Measurements from ENCODE around the gene MPPED2. TPM values are rescaled to one million over a fixed set of nuclear protein-coding genes. Genes with fewer than 3 reads are reported as not detected.

The MPPED2 gene
- total and polyA plus RNA-seq, 2 of the 13 experiments (the other 11 are each of a cell fraction or from before 2014, with no cell fraction given) = not detected

DNA sequence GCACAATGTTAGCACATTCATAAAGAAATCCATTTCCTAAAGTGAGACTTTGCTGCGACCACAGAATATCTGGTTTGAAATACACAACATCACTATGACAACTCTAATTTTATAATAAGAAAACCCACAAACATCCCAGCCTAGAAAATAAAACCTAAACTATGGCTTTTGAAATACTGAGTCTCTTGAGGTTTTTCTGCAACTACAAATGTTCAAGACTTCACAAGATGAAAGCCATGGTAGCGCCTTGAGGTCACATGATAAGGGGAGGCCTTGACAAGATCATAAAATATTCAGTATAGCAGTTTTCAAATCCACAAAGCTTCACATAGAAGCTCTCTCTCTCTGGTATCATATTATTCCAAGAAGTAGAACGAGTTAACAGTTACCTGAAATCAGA lies 126.8 kb downstream of the MPPED2 start:
- no peaks in the 10 kb centered on the region for H3K9me3 ChIP-seq (ENCODE audit: low read length)
- no peaks in the 10 kb centered on the region for H3K27me3 ChIP-seq (ENCODE audit: control insufficient read depth in 1 of 2, insufficient read depth in 2 of 2, low read length in 2 of 2)
- H2AFZ ChIP-seq (ENCODE audit: low read length) = no peak overlapping the region
- ChIA-PET POLR2A (no interaction called here), CTCF (ENCODE audit: low intra/inter-chr PET ratio, low total read pairs) (no interaction called here)
- no peak overlapping the region for H3K4me2 ChIP-seq (ENCODE audit: low read depth, low read length)
- no peak for DNase-seq (ENCODE audit: low spot score)
- H3K27ac ChIP-seq (ENCODE audit: extremely low read length, insufficient read depth, low read length) = no peak overlapping the region
- H3K4me3 ChIP-seq (replicated peaks in 1 of 3; ENCODE audit: insufficient read depth in 1 of 3, low read depth in 2 of 3, low read length in 3 of 3) = no peak overlapping the region
- ATAC-seq = no peak
- FAIRE-seq = no peak
- TF ChIP-seq, protein P1, sequence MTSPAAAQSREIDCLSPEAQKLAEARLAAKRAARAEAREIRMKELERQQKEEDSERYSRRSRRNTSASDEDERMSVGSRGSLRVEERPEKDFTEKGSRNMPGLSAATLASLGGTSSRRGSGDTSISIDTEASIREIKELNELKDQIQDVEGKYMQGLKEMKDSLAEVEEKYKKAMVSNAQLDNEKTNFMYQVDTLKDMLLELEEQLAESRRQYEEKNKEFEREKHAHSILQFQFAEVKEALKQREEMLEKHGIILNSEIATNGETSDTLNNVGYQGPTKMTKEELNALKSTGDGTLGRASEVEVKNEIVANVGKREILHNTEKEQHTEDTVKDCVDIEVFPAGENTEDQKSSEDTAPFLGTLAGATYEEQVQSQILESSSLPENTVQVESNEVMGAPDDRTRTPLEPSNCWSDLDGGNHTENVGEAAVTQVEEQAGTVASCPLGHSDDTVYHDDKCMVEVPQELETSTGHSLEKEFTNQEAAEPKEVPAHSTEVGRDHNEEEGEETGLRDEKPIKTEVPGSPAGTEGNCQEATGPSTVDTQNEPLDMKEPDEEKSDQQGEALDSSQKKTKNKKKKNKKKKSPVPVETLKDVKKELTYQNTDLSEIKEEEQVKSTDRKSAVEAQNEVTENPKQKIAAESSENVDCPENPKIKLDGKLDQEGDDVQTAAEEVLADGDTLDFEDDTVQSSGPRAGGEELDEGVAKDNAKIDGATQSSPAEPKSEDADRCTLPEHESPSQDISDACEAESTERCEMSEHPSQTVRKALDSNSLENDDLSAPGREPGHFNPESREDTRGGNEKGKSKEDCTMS (CRISPR knock-in tag; conservative IDR thresholded peaks at IDR 0.05) = no peak
- TF ChIP-seq ZFP36 (IDR thresholded peaks at IDR 0.05; ENCODE audit: borderline replicate concordance, low read depth, low read length, partially characterized antibody) (no peak), CREB3 (CRISPR knock-in tag; IDR thresholded peaks at IDR 0.05) (no peak), POLR2AphosphoS2 (IDR thresholded peaks at IDR 0.05; ENCODE audit: low read depth, low read length) (no peak), DMAP1 (CRISPR knock-in tag; IDR thresholded peaks at IDR 0.05) (no peak)
- H3K79me2 ChIP-seq (ENCODE audit: insufficient read depth, low read length) = no peaks in the 10 kb centered on the region
- H3K4me1 ChIP-seq (ENCODE audit: insufficient read depth, low read length) = no peaks in the 10 kb centered on the region
- in situ Hi-C loops (cut with HindIII; ENCODE audit: extremely low pct_ligation_motif_present, low pct_unique_long_range_greater_than_20kb) = no loop called here
- WGBS (ENCODE audit: low lambda C conversion rate) = 42% methylated on average over 3 of the region's 3 CpGs
- H4K20me1 ChIP-seq (ENCODE audit: insufficient read depth, low read length) = no peaks in the 10 kb centered on the region
- no TSS peak for BruUV-seq (replicated peaks)
- intact Hi-C loops (cut with micrococcal nuclease; ENCODE audit: unreplicated experiment) = no loop called here
- H3K36me3 ChIP-seq (replicated peaks in 1 of 2; ENCODE audit: control insufficient read depth in 1 of 2, insufficient read depth in 2 of 2, low read length in 2 of 2) = no peaks in the 10 kb centered on the region
- H3K9ac ChIP-seq (ENCODE audit: insufficient read depth, low read depth, low read length) = no peak overlapping the region

DNA sequence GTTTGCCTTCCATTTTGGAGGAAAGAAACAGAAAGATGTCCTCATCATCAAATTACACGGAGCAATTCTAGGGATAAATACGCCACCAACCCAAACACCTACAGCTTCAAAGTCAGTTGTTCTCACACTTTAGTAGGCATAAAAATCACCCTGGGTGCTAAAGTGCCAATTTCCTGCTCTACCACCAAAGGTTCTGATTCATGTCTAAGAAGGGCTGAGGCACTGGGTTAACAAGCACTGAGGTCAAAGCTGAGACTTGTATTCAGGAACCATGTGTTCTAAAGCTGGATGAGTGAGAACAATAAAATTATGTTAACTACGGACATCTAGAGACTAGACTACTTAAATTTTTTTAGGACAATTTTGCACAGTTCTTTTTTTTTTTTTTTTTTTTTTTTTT lies 127.6 kb downstream of the MPPED2 start:
- no peak overlapping the region for H2AFZ ChIP-seq (ENCODE audit: low read length)
- H3K4me1 ChIP-seq (ENCODE audit: insufficient read depth, low read length) = no peaks in the 10 kb centered on the region
- in situ Hi-C loops (cut with HindIII; ENCODE audit: extremely low pct_ligation_motif_present, low pct_unique_long_range_greater_than_20kb) = no loop called here
- no peaks in the 10 kb centered on the region for H4K20me1 ChIP-seq (ENCODE audit: insufficient read depth, low read length)
- no peaks in the 10 kb centered on the region for H3K27me3 ChIP-seq (ENCODE audit: control insufficient read depth in 1 of 2, insufficient read depth in 2 of 2, low read length in 2 of 2)
- no peak for ATAC-seq
- no peak overlapping the region for H3K9ac ChIP-seq (ENCODE audit: insufficient read depth, low read depth, low read length)
- no peak overlapping the region for H3K27ac ChIP-seq (ENCODE audit: extremely low read length, insufficient read depth, low read length)
- POLR2A ChIA-PET = no interaction called here
- H3K9me3 ChIP-seq (ENCODE audit: low read length) = no peaks in the 10 kb centered on the region
- H3K79me2 ChIP-seq (ENCODE audit: insufficient read depth, low read length) = no peaks in the 10 kb centered on the region
- H3K4me2 ChIP-seq (ENCODE audit: low read depth, low read length) = no peak overlapping the region
- 38% methylated on average over 3 of the region's 3 CpGs for WGBS (ENCODE audit: low lambda C conversion rate)
- FAIRE-seq = no peak
- no peak overlapping the region for H3K4me3 ChIP-seq (replicated peaks in 1 of 3; ENCODE audit: insufficient read depth in 1 of 3, low read depth in 2 of 3, low read length in 3 of 3)
- no peaks in the 10 kb centered on the region for H3K36me3 ChIP-seq (replicated peaks in 1 of 2; ENCODE audit: control insufficient read depth in 1 of 2, insufficient read depth in 2 of 2, low read length in 2 of 2)
- no peak for DNase-seq (ENCODE audit: low spot score)
- BruUV-seq (replicated peaks) = no TSS peak
- CTCF ChIA-PET (ENCODE audit: low intra/inter-chr PET ratio, low total read pairs) = no interaction called here
- intact Hi-C loops (cut with micrococcal nuclease; ENCODE audit: unreplicated experiment) = no loop called here
- TF ChIP-seq ZNF292 (CRISPR knock-in tag; IDR thresholded peaks at IDR 0.05; ENCODE audit: borderline replicate concordance, low read depth) (no peak), ZNF891 (CRISPR knock-in tag; IDR thresholded peaks at IDR 0.05) (no peak), ZNF841 (CRISPR knock-in tag; IDR thresholded peaks at IDR 0.05; ENCODE audit: borderline replicate concordance) (no peak), ZNF710 (CRISPR knock-in tag; IDR thresholded peaks at IDR 0.05; ENCODE audit: borderline replicate concordance) (no peak), ZNF598 (CRISPR knock-in tag; IDR thresholded peaks at IDR 0.05; ENCODE audit: borderline replicate concordance) (no peak), TGIF2 (CRISPR knock-in tag; IDR thresholded peaks at IDR 0.05) (no peak), MXI1 (IDR thresholded peaks at IDR 0.05; ENCODE audit: borderline replicate concordance, low read depth, low read length) (no peak), KLF9 (CRISPR knock-in tag; IDR thresholded peaks at IDR 0.05; ENCODE audit: low read depth) (no peak), ZNF672 (CRISPR knock-in tag; IDR thresholded peaks at IDR 0.05) (no peak), GATAD2A (CRISPR knock-in tag; IDR thresholded peaks at IDR 0.05) (no peak)
